H1 (cell line): ENCODE data around the gene MYLK. TPM values are rescaled to one million over a fixed set of nuclear protein-coding genes. Genes with fewer than 3 reads are reported as not detected.

Experiments used
- CTCF ChIA-PET: fragments of 300-600 bp; sonication (Branson Sonifier 250); formaldehyde crosslinking; loops from one replicate; lab custom pipeline; 2021; ENCODE audit not compliant: partially characterized antibody; lab: Charles Lee
- POLR2A ChIA-PET: fragments of 300-600 bp; sonication (Branson Sonifier 250); formaldehyde crosslinking; loops from one replicate; lab custom pipeline; 2021; ENCODE audit warnings: inconsistent platforms; ENCODE audit not compliant: partially characterized antibody; lab: Charles Lee
- DNase-seq, 2 experiments: peaks; one replicate each; pipeline versions ENCODE4 v3.0.0 to v3.0.0-alpha.2; 2010 to 2022; ENCODE audit warnings: low spot score in 2 of 2, low read depth in 1 of 2, mixed read lengths in 1 of 2
- FAIRE-seq: peaks from 2 replicates; lab custom pipeline; 2011; peaks lifted over from hg19 to GRCh38; lab: Jason Lieb, UNC
- H2AFZ ChIP-seq: 2 replicates; pipeline ENCODE4 v1.8.1; 2012; ENCODE audit warnings: low read length, inconsistent platforms
- H2AK5ac ChIP-seq: 2 replicates; pipeline ENCODE4 v1.6.1; 2013; ENCODE audit warnings: low read depth, low read length
- H2BK120ac ChIP-seq: replicated peaks from 2 replicates; pipeline ENCODE3; 2013; ENCODE audit warnings: low read depth, low read length, inconsistent platforms
- H2BK12ac ChIP-seq: 2 replicates; pipeline ENCODE4 v1.6.1; 2013; ENCODE audit warnings: low read depth, low read length
- H2BK15ac ChIP-seq: 2 replicates; pipeline ENCODE4 v1.6.1; 2013; ENCODE audit warnings: low read length
- H2BK20ac ChIP-seq: 2 replicates; pipeline ENCODE4 v1.6.1; 2013; ENCODE audit warnings: low read length
- H2BK5ac ChIP-seq: 2 replicates; pipeline ENCODE4 v1.6.1; 2013; ENCODE audit warnings: low read depth, low read length
- H3K14ac ChIP-seq: 2 replicates; pipeline ENCODE4 v1.6.1; 2013; ENCODE audit warnings: inconsistent platforms; ENCODE audit not compliant: insufficient read length
- H3K18ac ChIP-seq: 2 replicates; pipeline ENCODE4 v1.6.1; 2013; ENCODE audit warnings: low read length; ENCODE audit errors: extremely low read depth
- H3K23ac ChIP-seq: 2 replicates; pipeline ENCODE4 v1.6.1; 2013; ENCODE audit warnings: inconsistent platforms; ENCODE audit not compliant: insufficient read length
- H3K23me2 ChIP-seq: 2 replicates; pipeline ENCODE4 v1.6.1; 2013; ENCODE audit warnings: low read depth, low read length
- H3K27ac ChIP-seq: 2 replicates; pipeline ENCODE4 v1.6.1; 2011; ENCODE audit warnings: low read depth, low read length, inconsistent platforms
- H3K27me3 ChIP-seq, 4 experiments: replicated peaks in 1 of 4; 1 replicate in 1 of 4; 2 replicates in 3 of 4; pipeline versions ENCODE4 v1.6.1 to v1.8.1; 2011 to 2013; ENCODE audit warnings: low read length in 3 of 4, mild to moderate bottlenecking in 3 of 4, inconsistent platforms in 2 of 4, mixed read lengths in 2 of 4, moderate library complexity in 1 of 4; ENCODE audit not compliant: control insufficient read depth in 3 of 4, insufficient read depth in 3 of 4; ENCODE audit errors: extremely low read depth in 1 of 4
- H3K36me3 ChIP-seq, 4 experiments: 2 replicates each; pipeline versions ENCODE4 v1.6.1 to v1.8.1; 2011 to 2013; ENCODE audit warnings: mild to moderate bottlenecking in 4 of 4, low read length in 3 of 4, moderate library complexity in 2 of 4, control low read depth in 1 of 4, inconsistent platforms in 1 of 4; ENCODE audit not compliant: insufficient read depth in 4 of 4, control insufficient read depth in 2 of 4
- H3K4ac ChIP-seq: replicated peaks from 2 replicates; pipeline ENCODE3; 2013; ENCODE audit warnings: low read length, low read depth, mixed read lengths, inconsistent platforms; ENCODE audit not compliant: insufficient read length
- H3K4me1 ChIP-seq, 4 experiments: replicated peaks in 1 of 4; 1 replicate in 1 of 4; 2 replicates in 3 of 4; pipeline versions ENCODE4 v1.6.1 to v1.8.1; 2011 to 2013; ENCODE audit warnings: low read length in 3 of 4, inconsistent platforms in 2 of 4, mixed read lengths in 1 of 4; ENCODE audit not compliant: insufficient read depth in 4 of 4, control insufficient read depth in 3 of 4
- H3K4me2 ChIP-seq, 2 experiments: 2 replicates each; pipeline versions ENCODE4 v1.6.1 to v1.8.1; 2011 to 2013; ENCODE audit warnings: low read depth in 2 of 2, low read length in 2 of 2, control low read depth in 1 of 2, inconsistent platforms in 1 of 2, mild to moderate bottlenecking in 1 of 2; ENCODE audit not compliant: insufficient read depth in 1 of 2
- H3K4me3 ChIP-seq, 4 experiments: fragments of 200-600, 300-600 bp in 1 of 4; sonication (generic), shearing (Covaris generic), sonication (Bioruptor Twin) in 1 of 4; 2 replicates each; pipeline versions ENCODE4 v1.5.1 to v1.8.1; 2011 to 2016; ENCODE audit warnings: low read length in 4 of 4, low read depth in 3 of 4, control low read depth in 2 of 4, inconsistent platforms in 2 of 4, mild to moderate bottlenecking in 2 of 4, mixed read lengths in 1 of 4, moderate library complexity in 1 of 4; ENCODE audit not compliant: insufficient read depth in 2 of 4; ENCODE audit errors: extremely low read depth in 1 of 4
- H3K56ac ChIP-seq: replicated peaks from 2 replicates; pipeline ENCODE3; 2013; ENCODE audit warnings: low read depth, mild to moderate bottlenecking, mixed read lengths, low read length, inconsistent platforms; ENCODE audit not compliant: insufficient read length
- H3K79me1 ChIP-seq: 2 replicates; pipeline ENCODE4 v1.6.1; 2013; ENCODE audit warnings: low read depth, low read length, control low read depth
- H3K79me2 ChIP-seq, 2 experiments: 2 replicates each; pipeline versions ENCODE4 v1.6.1 to v1.8.1; 2012 to 2013; ENCODE audit warnings: low read length in 2 of 2, mild to moderate bottlenecking in 2 of 2, inconsistent platforms in 1 of 2; ENCODE audit not compliant: insufficient read depth in 2 of 2, control insufficient read depth in 1 of 2
- H3K9ac ChIP-seq, 4 experiments: replicated peaks in 1 of 4; 1 replicate in 1 of 4; 2 replicates in 3 of 4; pipeline versions ENCODE4 v1.6.1 to v1.8.1; 2011 to 2013; ENCODE audit warnings: low read depth in 3 of 4, low read length in 3 of 4, control low read depth in 2 of 4, mild to moderate bottlenecking in 2 of 4, moderate library complexity in 2 of 4, inconsistent platforms in 1 of 4; ENCODE audit errors: extremely low read depth in 1 of 4
- H3K9me3 ChIP-seq, 2 experiments: 2 replicates each; pipeline versions ENCODE4 v1.6.1 to v1.8.1; 2012 to 2013; ENCODE audit warnings: mild to moderate bottlenecking in 2 of 2, moderate library complexity in 2 of 2, control low read depth in 1 of 2, inconsistent platforms in 1 of 2, low read depth in 1 of 2, low read length in 1 of 2, mixed read lengths in 1 of 2; ENCODE audit not compliant: insufficient read depth in 2 of 2
- H4K20me1 ChIP-seq, 2 experiments: replicated peaks in 1 of 2; 2 replicates each; pipeline versions ENCODE3 to v1.8.1; 2011 to 2013; ENCODE audit warnings: inconsistent platforms in 2 of 2, low read length in 2 of 2, mild to moderate bottlenecking in 1 of 2; ENCODE audit not compliant: insufficient read depth in 2 of 2, control insufficient read depth in 1 of 2
- H4K5ac ChIP-seq: 2 replicates; pipeline ENCODE4 v1.6.1; 2013; ENCODE audit warnings: low read length, low read depth, mixed read lengths, inconsistent platforms; ENCODE audit not compliant: insufficient read length
- H4K8ac ChIP-seq: 2 replicates; pipeline ENCODE4 v1.8.0; 2013; ENCODE audit warnings: mild to moderate bottlenecking, moderate library complexity, low read length, inconsistent platforms; ENCODE audit not compliant: insufficient read depth; ENCODE audit errors: extremely low read depth
- H4K91ac ChIP-seq: replicated peaks from 2 replicates; pipeline ENCODE3; 2013; ENCODE audit warnings: low read length, mixed read lengths, inconsistent platforms; ENCODE audit not compliant: insufficient read length
- BCL11A ChIP-seq, 2 experiments: IDR thresholded peaks; one replicate each; pipeline ENCODE4 v1.6.1; 2011; ENCODE audit warnings: low read depth in 2 of 2, low read length in 2 of 2, mild to moderate bottlenecking in 2 of 2
- CREB1 ChIP-seq: IDR thresholded peaks from 2 replicates; pipeline ENCODE4 v1.6.1; 2012; ENCODE audit warnings: inconsistent platforms
- EZH2 ChIP-seq: fragments of 200-600 bp; sonication (generic); IDR thresholded peaks from 2 replicates; pipeline ENCODE4 v1.7.1; 2012; ENCODE audit warnings: low read depth, mild to moderate bottlenecking, moderate library complexity, low read length, inconsistent platforms; ENCODE audit not compliant: severe bottlenecking
- GTF2F1 ChIP-seq: IDR thresholded peaks from 2 replicates; pipeline ENCODE4 v1.6.1; 2012; ENCODE audit warnings: low read depth, low read length, improper control_type of control experiment, borderline replicate concordance
- JUN ChIP-seq: IDR thresholded peaks from 2 replicates; pipeline ENCODE4 v1.6.1; 2011; ENCODE audit warnings: low read depth, mild to moderate bottlenecking, improper control_type of control experiment, low read length
- KDM1A ChIP-seq: fragments of 200-600, 300-600 bp; sonication (generic); IDR thresholded peaks from 2 replicates; pipeline ENCODE4 v1.7.1; 2016; ENCODE audit warnings: mild to moderate bottlenecking, low read length, borderline replicate concordance
- KDM5A ChIP-seq: fragments of 200-600 bp; IDR thresholded peaks from 2 replicates; pipeline ENCODE4 v1.7.1; 2012; ENCODE audit warnings: mild to moderate bottlenecking, low read length, inconsistent platforms, mixed read lengths
- MAFK ChIP-seq: IDR thresholded peaks from 2 replicates; pipeline ENCODE4 v1.6.1; 2012; ENCODE audit warnings: low read depth, mild to moderate bottlenecking, improper control_type of control experiment, low read length
- PHF8 ChIP-seq: fragments of 200-600 bp; sonication (generic); conservative IDR thresholded peaks from 2 replicates; pipeline ENCODE4 v1.7.1; 2012; ENCODE audit warnings: low read depth, mild to moderate bottlenecking, inconsistent platforms, low read length, moderate library complexity
- POU5F1 ChIP-seq: IDR thresholded peaks from 2 replicates; pipeline ENCODE4 v1.6.1; 2011; ENCODE audit warnings: low read depth, mild to moderate bottlenecking, low read length, moderate library complexity
- SIN3A ChIP-seq, 2 experiments: IDR thresholded peaks in 1 of 2; conservative IDR thresholded peaks in 1 of 2; 2 replicates each; pipeline ENCODE4 v1.6.1; 2011 to 2012; ENCODE audit warnings: low read length in 2 of 2, improper control_type of control experiment in 1 of 2, low read depth in 1 of 2, mild to moderate bottlenecking in 1 of 2
- WGBS, 2 experiments: shearing (Covaris generic) in 1 of 2; methylation state at CpG; one replicate each; pipeline versions ENCODE4 v1.1.6 to v1.1.7; 2013 to 2015; ENCODE audit warnings: low lambda C conversion rate in 2 of 2, mixed read lengths in 2 of 2, inconsistent platforms in 1 of 2, low coverage in 1 of 2, missing lambda C conversion rate in 1 of 2; ENCODE audit not compliant: insufficient replicate concordance in 2 of 2, insufficient coverage in 1 of 2, insufficient read length in 1 of 2; ENCODE audit errors: extremely low coverage in 1 of 2, missing lambda C conversion rate in 1 of 2; 5-methylcytosine and 5-hydroxymethylcytosine counted together
- polyA plus RNA-seq, 7 experiments: library from polyadenylated mRNA; depleted of rRNA in 3 of 7; stranded (reverse) in 5 of 7; unstranded in 2 of 7; fragments of >200 nt in 5 of 7; fragments of 200-250 nt in 2 of 7; gene quantifications; 1 replicate in 5 of 7; 2 replicates in 1 of 7; 4 replicates in 1 of 7; pipeline versions ENCODE4 v1.2.1 to v1.2.3, GENCODE V29; 2011 to 2013; ENCODE audit warnings: missing spikeins in 2 of 7, mixed read lengths in 2 of 7
- total RNA-seq: library from RNA; stranded (reverse); fragmentation: NEBNext Ultra II Directional; extraction: Animal tissue kit (Norgen Biotek cat#: 25700); gene quantifications from 2 replicates; pipeline ENCODE4 v1.2.1, GENCODE V29; 2021
- TF ChIP-seq, protein P1 (sequence below): IDR thresholded peaks from 2 replicates; pipeline ENCODE4 v1.6.1; 2012; ENCODE audit warnings: inconsistent platforms
- TF ChIP-seq, protein P2 (sequence below): IDR thresholded peaks from 2 replicates; pipeline ENCODE4 v1.6.1; 2012; ENCODE audit warnings: inconsistent platforms

The MYLK gene
- total and polyA plus RNA-seq, 2 of the 8 experiments (the other 6 are each of a cell fraction or from before 2014, with no cell fraction given), result 11.6 to 21.3 TPM

DNA sequence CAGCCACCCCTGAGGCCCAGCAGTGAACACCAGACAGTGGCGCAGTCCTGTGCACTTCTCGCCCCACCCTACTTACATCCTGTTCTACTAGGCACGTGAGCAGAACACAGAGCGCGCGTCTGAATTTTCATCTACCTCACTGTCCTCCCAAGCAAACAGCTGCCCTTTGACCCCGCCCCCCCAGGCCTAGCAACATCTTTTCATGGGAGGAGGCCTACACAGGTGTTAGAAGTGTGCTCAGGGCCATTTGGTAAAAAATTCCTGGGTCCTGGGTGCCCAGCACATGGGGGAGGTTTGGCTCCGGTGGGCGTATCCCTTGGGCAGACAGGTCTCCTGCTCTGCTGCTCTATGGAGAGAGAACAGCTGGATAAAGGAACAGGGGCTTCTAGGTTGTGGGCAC is 95.0 kb downstream of the MYLK start:
- 0 out of 2 replicates have a peak overlapping the region, but pooled peaks have one; percentile 28 for H4K8ac ChIP-seq
- H3K56ac ChIP-seq, result no peak overlapping the region
- H2BK12ac ChIP-seq, result no peak overlapping the region
- H3K23ac ChIP-seq, result no peak overlapping the region
- CTCF ChIA-PET, result interaction anchor here (0.8 to 1.0 kb wide), 3 partner anchors 12 to 90 kb away, joined by 3 to 4 read pairs (median 3); no protein-coding TSS in a partner anchor
- POLR2A ChIA-PET, result no interaction called here
- H3K9me3 ChIP-seq, result no peaks in the 10 kb centered on the region
- no peaks in the 10 kb centered on the region for H3K79me1 ChIP-seq
- no peak overlapping the region for H2AK5ac ChIP-seq
- no peak overlapping the region for H3K18ac ChIP-seq
- H3K4ac ChIP-seq, result no peak overlapping the region
- H3K9ac ChIP-seq, result no peak overlapping the region
- peaks cover 0 to 3% (median 0%) of the 10 kb centered on the region in 4 experiments; a peak in 1 of 7 replicates for H3K4me1 ChIP-seq
- H3K27me3 ChIP-seq, result no peaks in the 10 kb centered on the region
- DNase-seq (peak in 1 of 2 experiments; percentile 39), FAIRE-seq (no peak)
- no peak overlapping the region for H2BK5ac ChIP-seq
- H3K4me2 ChIP-seq, result no peak overlapping the region
- H2AFZ ChIP-seq, result no peak overlapping the region
- H4K5ac ChIP-seq, result no peak overlapping the region
- WGBS, 2 experiments, result 80% methylated on average over 8 of the region's 9 CpGs; no CpG with 5 or more reads in 1 of the 2 experiments
- no peak overlapping the region for H4K91ac ChIP-seq
- H2BK15ac ChIP-seq, result no peak overlapping the region
- no peaks in the 10 kb centered on the region for H3K23me2 ChIP-seq
- H3K4me3 ChIP-seq, result no peak overlapping the region
- no peak overlapping the region for H3K14ac ChIP-seq
- H4K20me1 ChIP-seq, result no peaks in the 10 kb centered on the region
- peaks cover 0 to 2% (median 0%) of the 10 kb centered on the region in 4 experiments; a peak in 2 of 8 replicates for H3K36me3 ChIP-seq
- H3K79me2 ChIP-seq, result no peaks in the 10 kb centered on the region
- no peak overlapping the region for H3K27ac ChIP-seq
- no peak overlapping the region for H2BK20ac ChIP-seq
- no peak overlapping the region for H2BK120ac ChIP-seq
- no peak for TF ChIP-seq SIN3A (conservative IDR thresholded peaks at IDR 0.05 in 1 of 2, IDR thresholded peaks at IDR 0.05 in 1 of 2; ENCODE audit: low read depth in 1 of 2, low read length in 2 of 2)
- no peak for TF ChIP-seq EZH2
- no peak for TF ChIP-seq JUN
- no peak for TF ChIP-seq PHF8
- no peak for TF ChIP-seq MAFK
- TF ChIP-seq CREB1, result no peak
- TF ChIP-seq, protein P1, sequence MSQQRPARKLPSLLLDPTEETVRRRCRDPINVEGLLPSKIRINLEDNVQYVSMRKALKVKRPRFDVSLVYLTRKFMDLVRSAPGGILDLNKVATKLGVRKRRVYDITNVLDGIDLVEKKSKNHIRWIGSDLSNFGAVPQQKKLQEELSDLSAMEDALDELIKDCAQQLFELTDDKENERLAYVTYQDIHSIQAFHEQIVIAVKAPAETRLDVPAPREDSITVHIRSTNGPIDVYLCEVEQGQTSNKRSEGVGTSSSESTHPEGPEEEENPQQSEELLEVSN, result no peak
- TF ChIP-seq, protein P2, sequence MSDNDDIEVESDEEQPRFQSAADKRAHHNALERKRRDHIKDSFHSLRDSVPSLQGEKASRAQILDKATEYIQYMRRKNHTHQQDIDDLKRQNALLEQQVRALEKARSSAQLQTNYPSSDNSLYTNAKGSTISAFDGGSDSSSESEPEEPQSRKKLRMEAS, result no peak
- no peak for TF ChIP-seq POU5F1
- TF ChIP-seq GTF2F1, result no peak
- no peak for TF ChIP-seq BCL11A (IDR thresholded peaks at IDR 0.05; ENCODE audit: low read depth in 2 of 2, low read length in 2 of 2)
- no peak for TF ChIP-seq KDM5A
- TF ChIP-seq KDM1A, result no peak
